ACC112 (cell line): Measurements from ENCODE around the gene KCNMA1.

Experiments used
- H2AFZ ChIP-seq: fragments of 200-600 bp; sonication (generic); one replicate; pipeline ENCODE4 v1.6.0; 2017; ENCODE audit warnings: antibody characterized with exemption, low read length; ENCODE audit not compliant: unreplicated experiment
- H3K27ac ChIP-seq: fragments of 200-600 bp; sonication (generic); 2 replicates; pipeline ENCODE4 v1.5.1; 2014; ENCODE audit warnings: low read depth, mild to moderate bottlenecking, antibody characterized with exemption, low read length, moderate library complexity
- H3K27me3 ChIP-seq: fragments of 200-600 bp; sonication (generic); 2 replicates; pipeline ENCODE4 v1.6.1; 2014; ENCODE audit warnings: mild to moderate bottlenecking, antibody characterized with exemption, low read length, moderate library complexity, mixed read lengths; ENCODE audit not compliant: insufficient read depth
- H3K36me3 ChIP-seq: fragments of 200-600 bp; sonication (generic); 2 replicates; pipeline ENCODE4 v1.6.1; 2016; ENCODE audit warnings: mild to moderate bottlenecking, antibody characterized with exemption, low read length, moderate library complexity, mixed read lengths; ENCODE audit not compliant: insufficient read depth
- H3K4me1 ChIP-seq: fragments of 200-600 bp; sonication (generic); one replicate; pipeline ENCODE4 v1.6.1; 2016; ENCODE audit warnings: low read length, mixed read lengths; ENCODE audit not compliant: insufficient read depth, unreplicated experiment, control insufficient read depth
- H3K4me3 ChIP-seq: fragments of 200-600 bp; sonication (generic); 2 replicates; pipeline ENCODE4 v1.5.1; 2014; ENCODE audit warnings: mild to moderate bottlenecking, low read depth, low read length
- H3K79me2 ChIP-seq: fragments of 200-600 bp; sonication (generic); one replicate; pipeline ENCODE4 v1.6.0; 2016; ENCODE audit warnings: low read length; ENCODE audit not compliant: control insufficient read depth, unreplicated experiment, insufficient read depth

KCNMA1 gene

DNA sequence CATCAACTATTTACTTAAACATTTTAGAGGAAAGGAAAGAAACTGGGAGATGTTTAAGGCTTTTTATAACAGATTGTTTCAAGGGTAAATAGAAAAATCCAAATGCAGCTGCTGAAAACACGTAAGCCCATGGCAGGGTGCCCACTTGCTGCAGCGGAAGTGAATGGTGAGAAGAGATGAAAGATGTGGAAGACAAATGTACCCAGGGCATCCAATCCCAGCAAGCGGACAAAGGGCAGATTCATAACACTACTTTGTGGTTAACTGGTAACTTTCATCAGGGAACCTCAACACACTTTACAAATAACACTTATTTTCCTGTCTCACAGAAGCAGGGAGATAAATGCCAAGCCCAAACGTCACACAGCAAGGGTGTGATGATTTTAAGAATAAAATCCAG lies 358.4 kb downstream of the KCNMA1 start:
- no peaks in the 10 kb centered on the region for H3K27me3 ChIP-seq
- peaks cover 5% of the 10 kb centered on the region for H3K4me1 ChIP-seq
- no peak overlapping the region for H3K4me3 ChIP-seq
- no peaks in the 10 kb centered on the region for H3K79me2 ChIP-seq
- H2AFZ ChIP-seq, result no peak overlapping the region
- no peaks in the 10 kb centered on the region for H3K36me3 ChIP-seq
- no peak overlapping the region for H3K27ac ChIP-seq

DNA sequence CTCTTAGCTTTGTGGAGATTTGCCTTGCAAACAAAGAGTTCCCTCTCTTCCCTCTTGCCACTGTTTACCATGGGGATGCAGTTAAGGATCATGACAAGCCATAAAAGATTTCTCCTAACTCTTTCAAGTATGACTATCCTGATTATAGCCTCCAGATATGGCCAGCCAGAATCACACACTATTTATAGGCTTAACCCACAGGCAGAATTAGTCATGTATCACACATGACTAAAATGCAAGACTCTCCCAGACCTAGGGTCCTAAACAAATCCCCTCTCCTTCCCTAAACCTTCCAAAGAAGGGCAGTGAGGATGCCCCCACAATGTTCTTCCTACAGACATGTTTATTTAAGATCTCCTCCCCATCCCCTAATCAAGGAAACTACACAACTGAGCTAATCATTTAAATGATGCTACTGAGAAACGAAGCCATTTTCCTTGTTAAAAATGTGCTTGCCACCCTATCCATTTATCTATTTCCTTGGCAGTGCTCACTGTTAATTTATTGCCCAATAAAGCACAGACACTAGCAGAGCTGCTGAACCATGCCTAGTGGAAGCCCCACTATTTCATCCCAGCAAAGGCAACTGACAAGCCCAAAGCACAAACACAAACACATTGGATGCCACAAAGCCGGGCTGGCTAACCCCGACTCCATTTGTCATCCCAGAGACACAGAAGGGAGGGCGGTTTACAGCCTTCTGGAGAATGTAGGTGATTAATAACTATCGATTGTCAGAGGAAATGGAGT lies 363.4 kb downstream of the KCNMA1 start:
- Histone ChIP-seq H3K27ac (peak overlapping the region; percentile 37), H3K27me3 (no peaks in the 10 kb centered on the region)

DNA sequence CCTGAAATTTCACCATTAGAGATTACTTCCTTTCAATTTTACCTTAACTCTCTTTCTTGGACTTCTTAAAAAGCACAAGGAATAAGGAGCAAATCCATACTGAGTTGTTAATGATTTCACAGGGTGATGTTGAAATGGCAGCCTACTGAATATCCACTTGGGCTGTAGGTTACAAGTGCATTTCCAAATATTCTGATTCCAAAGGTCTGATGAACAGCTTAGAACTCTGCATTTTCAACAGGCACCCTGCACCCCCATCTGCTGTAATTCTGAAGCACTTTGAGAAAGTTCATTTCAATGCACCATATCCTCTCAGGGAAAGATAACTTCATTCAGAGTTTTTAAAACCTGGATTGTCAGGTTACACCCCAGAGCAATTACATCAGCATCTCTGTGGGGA lies 368.4 kb downstream of the KCNMA1 start:
- H3K4me1 ChIP-seq, result peaks cover 15% of the 10 kb centered on the region

More for the DNA sequence above, 363.4 kb downstream of the KCNMA1 start:
- no peak overlapping the region for H2AFZ ChIP-seq
- H3K36me3 ChIP-seq, result no peaks in the 10 kb centered on the region
- H3K4me1 ChIP-seq, result peaks cover 20% of the 10 kb centered on the region
- no peak overlapping the region for H3K4me3 ChIP-seq
- H3K79me2 ChIP-seq, result no peaks in the 10 kb centered on the region

DNA sequence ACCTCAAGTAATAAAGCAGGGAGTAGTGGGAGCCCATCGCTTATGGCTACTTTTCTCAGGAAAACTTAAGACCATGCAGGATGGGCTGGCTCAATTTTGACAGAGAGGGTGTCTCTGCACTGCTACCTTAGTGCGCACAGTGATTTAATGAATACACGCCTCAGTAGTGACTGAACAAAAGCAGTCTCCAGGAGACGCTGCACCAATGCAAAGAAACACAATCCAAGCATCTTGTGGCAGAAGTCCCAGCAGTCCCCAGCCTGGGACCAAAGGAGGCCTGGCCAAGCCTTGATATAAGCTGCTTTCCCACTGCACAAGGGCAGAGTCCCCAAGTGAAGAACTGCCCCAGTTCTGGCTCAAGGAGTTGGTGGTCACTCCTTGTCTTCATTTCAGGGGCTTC lies 368.9 kb downstream of the KCNMA1 start:
- Histone ChIP-seq H3K27ac (no peak overlapping the region), H3K36me3 (no peaks in the 10 kb centered on the region), H3K4me3 (no peak overlapping the region), H2AFZ (no peak overlapping the region), H3K79me2 (no peaks in the 10 kb centered on the region), H3K4me1 (peaks cover 11% of the 10 kb centered on the region), H3K27me3 (no peaks in the 10 kb centered on the region)

More for the DNA sequence above, 368.4 kb downstream of the KCNMA1 start:
- Histone ChIP-seq H3K79me2 (no peaks in the 10 kb centered on the region), H2AFZ (no peak overlapping the region), H3K4me3 (no peak overlapping the region), H3K36me3 (no peaks in the 10 kb centered on the region), H3K27me3 (no peaks in the 10 kb centered on the region), H3K27ac (no peak overlapping the region)

DNA sequence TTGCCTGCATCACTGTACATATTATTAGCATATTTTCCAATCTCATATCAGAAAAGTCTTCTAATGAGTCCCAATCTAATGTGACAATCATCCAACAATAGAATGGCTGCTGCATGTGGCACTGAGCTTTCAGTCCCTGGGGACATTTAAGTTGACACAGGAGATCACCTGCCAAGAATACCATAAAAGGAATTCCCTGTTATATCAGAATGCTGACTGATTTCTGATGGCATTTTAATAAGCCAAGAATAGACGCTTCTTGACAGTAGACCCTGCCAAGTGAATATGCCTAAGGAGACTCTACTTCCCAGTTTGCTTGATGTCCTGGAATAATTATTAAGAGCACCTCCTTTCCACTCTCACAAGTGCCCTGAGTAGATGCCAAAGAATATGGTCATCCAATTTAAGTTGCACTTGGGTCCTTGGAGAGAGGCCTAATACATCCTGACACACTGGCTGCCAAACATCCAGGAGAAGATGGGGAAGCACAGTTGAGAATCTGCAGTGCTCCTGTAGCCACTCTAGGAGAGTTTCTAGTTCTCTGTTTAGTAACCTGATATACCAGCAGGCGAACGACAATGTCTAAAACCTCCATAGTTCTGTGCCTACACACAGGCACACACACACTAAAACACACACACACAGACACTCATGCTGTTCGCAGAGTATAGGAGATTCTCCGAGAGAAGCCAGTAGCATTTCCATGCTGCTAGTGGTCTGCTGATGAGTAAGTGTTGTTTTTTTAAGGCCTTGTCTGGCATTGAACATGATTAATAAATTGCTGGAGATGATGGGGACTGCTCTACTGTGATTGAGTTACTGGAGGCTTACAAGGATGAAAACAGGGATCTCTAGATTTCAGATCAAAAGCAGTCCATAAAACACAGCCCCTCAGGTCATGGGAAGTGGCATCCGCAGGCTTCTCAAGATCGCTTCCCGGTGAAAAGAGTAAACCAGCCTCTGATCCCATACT lies 369.6 kb downstream of the KCNMA1 start:
- Histone ChIP-seq H3K27me3 (no peaks in the 10 kb centered on the region), H3K27ac (no peak overlapping the region)

DNA sequence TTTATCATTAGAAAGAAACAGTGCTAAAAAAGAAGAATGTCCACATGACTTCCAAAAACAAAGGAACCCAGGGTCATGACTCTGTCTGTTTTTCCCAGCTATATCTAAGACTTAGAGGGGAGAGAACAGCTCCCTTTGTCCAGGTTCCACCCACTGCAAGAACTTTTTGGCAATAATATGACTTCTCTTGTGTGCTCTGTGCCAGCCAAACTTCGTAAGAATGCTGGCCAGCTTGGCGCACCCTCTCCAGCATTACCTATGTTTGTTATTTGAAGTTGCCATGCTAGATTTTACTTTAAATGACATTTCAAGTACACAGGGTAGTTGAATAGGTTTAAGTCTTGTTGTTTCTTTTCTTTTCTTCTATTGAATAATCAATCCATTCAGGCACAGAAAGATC lies 371.4 kb downstream of the KCNMA1 start:
- H3K4me1 ChIP-seq, result no peaks in the 10 kb centered on the region
- H3K4me3 ChIP-seq, result no peak overlapping the region
- no peaks in the 10 kb centered on the region for H3K79me2 ChIP-seq
- H2AFZ ChIP-seq, result no peak overlapping the region
- no peaks in the 10 kb centered on the region for H3K36me3 ChIP-seq
- H3K27me3 ChIP-seq, result no peaks in the 10 kb centered on the region
- no peak overlapping the region for H3K27ac ChIP-seq

More for the DNA sequence above, 369.6 kb downstream of the KCNMA1 start:
- Histone ChIP-seq H3K4me3 (no peak overlapping the region), H3K79me2 (no peaks in the 10 kb centered on the region), H3K4me1 (peaks cover 4% of the 10 kb centered on the region), H3K36me3 (no peaks in the 10 kb centered on the region), H2AFZ (no peak overlapping the region)

DNA sequence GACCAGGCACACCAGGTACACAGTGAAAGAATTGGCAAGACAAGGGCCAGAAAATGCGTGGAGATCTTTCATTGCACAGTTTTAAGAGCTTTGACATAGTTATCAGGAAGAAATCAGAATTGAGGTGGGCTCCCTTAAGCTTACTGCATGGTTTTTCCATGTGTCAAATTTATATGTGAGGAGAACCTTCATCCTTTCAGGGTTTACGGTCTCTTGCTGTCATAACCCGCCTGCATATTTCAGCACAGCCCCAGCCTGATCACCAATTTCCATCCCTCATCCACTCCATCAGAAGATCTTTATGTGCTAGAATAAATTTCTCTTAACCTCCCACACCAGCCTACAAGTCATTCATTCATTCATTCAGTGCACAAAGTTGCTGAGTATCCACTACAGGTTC lies 373.1 kb downstream of the KCNMA1 start:
- H3K27me3 ChIP-seq, result no peaks in the 10 kb centered on the region
- H2AFZ ChIP-seq, result no peak overlapping the region
- no peaks in the 10 kb centered on the region for H3K4me1 ChIP-seq
- H3K36me3 ChIP-seq, result no peaks in the 10 kb centered on the region
- no peak overlapping the region for H3K27ac ChIP-seq
- no peaks in the 10 kb centered on the region for H3K79me2 ChIP-seq
- H3K4me3 ChIP-seq, result no peak overlapping the region

DNA sequence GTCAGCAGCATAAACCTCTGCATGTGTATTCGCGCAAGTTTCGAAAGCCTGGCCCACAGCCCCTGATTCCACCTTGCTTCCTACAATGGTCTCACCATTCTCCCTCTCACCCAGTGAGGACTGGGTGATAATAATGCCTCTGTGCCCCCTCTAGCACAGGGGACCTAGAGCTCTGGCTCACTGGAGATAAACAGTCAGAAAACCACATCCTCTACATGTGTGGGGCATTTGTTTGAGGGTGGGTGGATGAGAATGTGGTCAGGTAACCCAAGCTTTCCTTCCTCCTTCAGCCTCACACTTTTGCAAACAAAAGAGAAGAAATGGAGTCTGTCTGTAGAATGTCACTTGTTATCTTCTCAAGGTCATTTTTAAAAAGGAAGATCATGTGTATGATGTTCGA lies 373.5 kb downstream of the KCNMA1 start:
- Histone ChIP-seq H2AFZ (no peak overlapping the region), H3K4me1 (no peaks in the 10 kb centered on the region), H3K79me2 (no peaks in the 10 kb centered on the region), H3K27me3 (no peaks in the 10 kb centered on the region), H3K4me3 (no peak overlapping the region), H3K36me3 (no peaks in the 10 kb centered on the region), H3K27ac (no peak overlapping the region)

DNA sequence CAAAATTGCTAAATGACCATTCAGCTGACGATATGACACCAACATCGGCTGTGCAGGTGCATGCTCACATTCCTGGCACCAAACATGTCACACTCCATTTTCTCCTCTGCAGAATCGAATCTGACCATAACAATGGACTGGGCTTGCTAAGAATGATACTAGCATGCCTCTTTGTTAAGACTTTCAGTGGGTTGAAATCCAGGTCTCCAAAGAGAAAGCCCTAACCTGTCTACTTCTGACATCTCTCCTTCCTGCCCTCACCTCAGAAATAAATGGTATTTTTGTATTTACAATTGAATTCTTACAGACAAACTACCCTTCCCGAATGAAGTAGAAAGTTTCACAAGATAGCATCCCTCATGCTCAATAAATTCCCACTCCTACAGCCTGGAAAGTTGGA lies 373.9 kb downstream of the KCNMA1 start:
- Histone ChIP-seq H3K4me1 (no peaks in the 10 kb centered on the region), H3K4me3 (no peak overlapping the region), H2AFZ (no peak overlapping the region), H3K79me2 (no peaks in the 10 kb centered on the region), H3K27ac (no peak overlapping the region), H3K36me3 (no peaks in the 10 kb centered on the region), H3K27me3 (no peaks in the 10 kb centered on the region)

DNA sequence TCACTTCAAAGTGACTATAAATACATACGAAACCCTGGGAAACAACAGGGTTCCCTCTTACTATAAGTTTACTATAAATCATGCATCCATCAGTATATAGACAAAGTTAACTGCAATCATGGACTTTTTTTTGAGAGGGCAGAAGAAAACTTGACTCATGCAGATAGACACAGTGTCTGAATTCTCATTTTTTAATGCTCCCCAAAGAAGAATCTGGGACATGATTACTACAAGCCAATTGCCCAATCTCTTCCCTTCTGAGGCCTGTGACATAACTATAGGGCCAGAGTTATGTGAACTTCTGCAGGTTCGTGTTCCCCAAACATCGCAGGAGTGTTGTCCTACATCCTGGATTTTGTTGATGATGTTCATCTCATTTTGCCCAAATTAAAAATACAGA lies 376.5 kb downstream of the KCNMA1 start:
- H3K4me1 ChIP-seq, result no peaks in the 10 kb centered on the region

More for the DNA sequence above, 376.5 kb downstream of the KCNMA1 start:
- no peak overlapping the region for H3K27ac ChIP-seq
- no peaks in the 10 kb centered on the region for H3K27me3 ChIP-seq
- H3K79me2 ChIP-seq, result no peaks in the 10 kb centered on the region
- H3K36me3 ChIP-seq, result no peaks in the 10 kb centered on the region
- H2AFZ ChIP-seq, result no peak overlapping the region
- H3K4me3 ChIP-seq, result no peak overlapping the region
